A549 (cell line): Measurements from ENCODE around the gene YAE1. TPM values are rescaled to one million over a fixed set of nuclear protein-coding genes. Genes with fewer than 3 reads are reported as not detected.

Experiments
- polyA plus RNA-seq, 4 experiments: library from polyadenylated mRNA; depleted of rRNA in 3 of 4; stranded (reverse); fragments of >200 nt; fragmentation: RNase III in 1 of 4; extraction: RNeasy Plus Mini Kit Qiagen cat#74134 plus additional on column Dnase treatment in 1 of 4; gene quantifications; 2 replicates in 3 of 4; 3 replicates in 1 of 4; pipeline ENCODE4 v1.2.3, GENCODE V29; 2011 to 2017

The YAE1 gene
- polyA plus RNA-seq, 2 of the 4 experiments (the other 2 are of a cell fraction): 59.1 to 61.2 TPM

Other genes with a start within 250 kb of the YAE1 start
- gene RALA, start 57.2 kb downstream of the YAE1 start, polyA plus RNA-seq (2011; rRNA removed): 19.0 and 30.1 TPM in 2 replicates
- gene RALA, start 57.2 kb downstream of the YAE1 start, polyA plus RNA-seq (2017; fragmentation: RNase III; extraction: RNeasy Plus Mini Kit Qiagen cat#74134 plus additional on column Dnase treatment): 40.0 to 43.7 TPM (median 42.4 TPM) in 3 replicates